HAP-1 (cell line): ENCODE data around the gene CERS4.
A peak's percentile ranks its signal among the peaks of the same experiment; 100 is the strongest.
"Not testable (repeated sequence)": the region's sequence is repeated elsewhere in the genome, so short reads cannot be mapped to it uniquely, and the experiment has no call there.

Source experiments
- DNase-seq, 2 experiments: peaks; one replicate each; pipeline ENCODE4 v3.0.0-alpha.2; 2016 to 2020; ENCODE audit warnings: low spot score in 2 of 2
- H3K27me3 ChIP-seq: fragments of 250-450 bp; sonication (Bioruptor Pico); 2 replicates; pipeline ENCODE4 v1.5.1; 2020; ENCODE audit warnings: low read depth, mild to moderate bottlenecking, moderate library complexity
- H3K36me3 ChIP-seq: fragments of 250-450 bp; sonication (Bioruptor Pico); replicated peaks from 2 replicates; pipeline ENCODE4 v1.5.1; 2020; ENCODE audit warnings: mild to moderate bottlenecking
- H3K4me1 ChIP-seq: fragments of 250-450 bp; sonication (Bioruptor Pico); 2 replicates; pipeline ENCODE4 v1.5.1; 2020; ENCODE audit warnings: mild to moderate bottlenecking
- H3K4me3 ChIP-seq: fragments of 250-450 bp; sonication (Bioruptor Pico); 2 replicates; pipeline ENCODE4 v1.5.1; 2020; ENCODE audit warnings: mild to moderate bottlenecking, moderate library complexity
- H3K9me3 ChIP-seq: fragments of 250-450 bp; sonication (Bioruptor Pico); 2 replicates; pipeline ENCODE4 v1.5.1; 2020; ENCODE audit warnings: mild to moderate bottlenecking, moderate library complexity
- in situ Hi-C: fragments of 300-500 bp; cut with MboI; formaldehyde crosslinking; loops from 3 replicates; pipeline ENCODE4 v1.14.3; 2020; ENCODE audit warnings: low sequenced_read_pairs, inconsistent platforms, mixed read lengths

Gene CERS4

DNA sequence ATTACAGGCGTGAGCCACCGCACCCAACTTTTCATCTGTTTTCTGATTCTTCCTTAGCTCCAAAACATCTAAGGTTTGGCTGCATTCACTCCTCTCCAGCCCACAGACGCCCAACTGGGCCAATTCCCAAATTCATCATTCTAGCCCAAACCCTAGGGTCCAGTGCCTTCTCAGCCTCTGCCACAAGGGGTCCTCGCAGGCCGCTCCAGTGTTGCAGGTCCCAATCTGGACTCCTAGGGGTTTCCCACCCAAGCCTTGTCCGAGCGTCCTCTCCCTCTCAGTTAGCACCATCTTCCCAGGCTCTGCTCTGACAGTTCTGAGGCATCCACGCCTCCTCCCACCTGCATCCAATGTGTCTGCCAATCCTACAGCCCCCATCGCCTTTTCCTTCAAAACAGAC, 82.2 kb downstream of the CERS4 start:
- H3K4me3 ChIP-seq, H3K9me3 ChIP-seq, H3K4me1 ChIP-seq, H3K27me3 ChIP-seq, in situ Hi-C loops, DNase-seq, H3K36me3 ChIP-seq: not testable (repeated sequence)

GRCh38 chr19:8302357-8302691, 93.2 kb downstream of the CERS4 start:
- H3K36me3 ChIP-seq = no peaks in the 10 kb centered on the region
- H3K27me3 ChIP-seq = no peaks in the 10 kb centered on the region
- peak in 1 of 2 experiments; percentile 7 for DNase-seq
- no peaks in the 10 kb centered on the region for H3K9me3 ChIP-seq
- H3K4me3 ChIP-seq = no peak overlapping the region
- in situ Hi-C loops = no loop called here
- no peaks in the 10 kb centered on the region; the same call in 1 of the 2 replicates for H3K4me1 ChIP-seq

- in situ Hi-C loops = no loop called here
- H3K27me3 ChIP-seq = no peaks in the 10 kb centered on the region
These were observed 93.6 kb downstream of the CERS4 start for GRCh38 chr19:8302734-8303133.

DNA sequence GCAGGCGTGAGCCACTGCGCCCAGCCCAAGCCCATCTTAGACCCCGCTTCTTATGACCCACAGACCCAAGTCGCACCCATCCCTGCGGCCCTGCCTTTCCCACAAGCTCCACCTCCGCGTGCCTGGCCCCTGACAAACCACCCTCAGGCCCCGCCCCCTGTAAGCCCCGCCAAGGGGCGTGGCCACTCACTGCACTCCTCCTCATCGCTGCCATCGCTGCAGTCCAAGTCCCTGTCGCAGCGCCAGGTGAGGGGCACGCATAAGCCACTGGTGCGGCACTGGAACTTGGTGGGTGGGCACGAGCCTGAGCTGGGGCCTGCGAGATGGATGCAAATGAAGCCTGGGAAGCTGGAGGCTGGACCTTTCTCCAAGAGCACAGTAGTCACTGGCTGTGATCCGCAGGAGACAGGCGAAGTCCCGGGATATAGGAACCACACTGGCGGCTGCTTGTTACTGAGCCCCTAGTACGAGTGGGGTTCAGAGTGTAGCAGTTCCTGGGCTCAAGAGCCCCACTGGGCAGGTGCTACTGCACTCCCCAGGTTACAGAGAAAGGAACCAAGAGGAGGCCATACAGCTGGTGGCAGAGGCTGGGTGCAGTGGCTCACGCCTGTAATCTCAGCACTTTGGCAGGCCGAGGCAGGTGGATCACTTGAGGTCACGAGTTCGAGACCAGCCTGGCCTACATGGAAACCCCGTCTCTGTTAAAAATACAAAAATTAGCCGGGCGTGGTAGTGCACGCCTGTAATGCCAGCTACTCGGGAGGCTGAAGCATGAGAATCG, 95.9 kb downstream of the CERS4 start:
- in situ Hi-C loops = no loop called here
- no peaks in the 10 kb centered on the region for H3K27me3 ChIP-seq
- no peaks in the 10 kb centered on the region; the same call in 1 of the 2 replicates for H3K4me1 ChIP-seq
- no peak overlapping the region for H3K4me3 ChIP-seq
- H3K36me3 ChIP-seq = peaks cover 21% of the 10 kb centered on the region
- H3K9me3 ChIP-seq = no peaks in the 10 kb centered on the region
- DNase-seq = peak; percentile 59 to 87

More at GRCh38 chr19:8302734-8303133, 93.6 kb downstream of the CERS4 start:
- Histone ChIP-seq H3K4me1 (no peaks in the 10 kb centered on the region; the same call in 1 of the 2 replicates), H3K9me3 (no peaks in the 10 kb centered on the region), H3K4me3 (no peak overlapping the region), H3K36me3 (peaks cover under 1% of the 10 kb centered on the region)
- peak in 1 of 2 experiments; percentile 6 for DNase-seq

DNA sequence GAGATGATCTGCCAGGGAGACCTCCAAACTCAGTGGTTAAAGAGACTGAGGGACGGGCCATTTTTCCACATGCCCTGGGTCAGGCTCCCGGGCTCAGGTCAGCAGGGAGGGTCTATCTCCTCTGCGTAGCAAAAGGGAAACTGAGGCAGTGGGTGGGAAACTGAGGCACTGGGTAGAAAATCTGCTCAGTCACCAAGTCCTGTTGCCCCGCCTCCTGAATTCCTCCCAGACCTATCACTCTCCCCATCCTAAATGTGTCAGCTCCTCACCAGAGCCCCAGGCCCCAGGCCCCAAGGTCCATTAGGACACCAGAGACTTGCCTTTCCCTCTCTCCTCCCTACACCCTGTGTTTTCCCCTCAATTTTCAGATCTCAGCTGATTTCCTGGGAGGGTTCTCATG, 96.6 kb downstream of the CERS4 start:
- H3K36me3 ChIP-seq = peaks cover 29% of the 10 kb centered on the region
- H3K4me1 ChIP-seq = no peaks in the 10 kb centered on the region; the same call in 1 of the 2 replicates
- H3K27me3 ChIP-seq = no peaks in the 10 kb centered on the region
- no peak overlapping the region for H3K4me3 ChIP-seq
- in situ Hi-C loops = no loop called here
- DNase-seq = peak in 1 of 2 experiments; percentile 9
- no peaks in the 10 kb centered on the region for H3K9me3 ChIP-seq

DNA sequence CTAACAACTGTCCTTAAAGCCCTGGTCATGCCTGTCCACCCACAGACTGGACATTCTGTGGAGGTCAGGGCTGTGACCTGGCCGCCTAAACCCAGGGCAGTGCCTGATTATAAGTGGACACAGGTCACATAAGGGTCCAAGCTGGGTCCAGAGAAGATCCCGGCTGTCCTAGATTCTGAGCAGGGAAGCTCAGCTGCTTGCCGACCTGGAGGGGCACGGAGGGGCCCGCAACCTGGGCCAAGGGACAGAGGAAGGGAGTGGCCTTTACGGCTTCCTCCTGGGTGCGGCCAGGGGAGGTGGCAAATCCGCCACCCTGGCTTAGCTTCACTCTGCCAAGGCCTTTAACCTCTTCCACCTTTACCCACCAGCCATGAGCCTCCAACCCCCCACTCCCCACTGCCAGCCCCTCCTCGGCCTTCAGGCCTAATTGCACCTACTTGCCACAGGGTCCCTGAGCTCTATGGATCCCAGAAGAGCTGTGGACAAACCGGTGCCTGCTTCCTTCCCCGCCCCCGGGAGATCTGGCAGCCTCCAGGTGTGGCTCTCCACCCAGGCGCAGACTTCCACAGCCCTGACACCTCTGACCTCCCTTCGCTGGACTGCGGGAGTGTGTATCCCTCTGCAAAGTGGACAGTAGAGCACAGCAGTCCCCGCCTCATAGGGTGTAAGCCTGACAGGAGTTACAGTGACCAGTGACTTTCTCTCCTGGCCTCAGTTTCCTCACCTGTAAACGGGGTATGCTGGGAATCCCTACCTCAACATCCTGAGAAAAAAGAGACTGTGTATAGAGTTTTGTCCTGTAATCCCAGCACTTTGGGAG, 97.3 kb downstream of the CERS4 start:
- H3K4me3 ChIP-seq = no peak overlapping the region

DNA sequence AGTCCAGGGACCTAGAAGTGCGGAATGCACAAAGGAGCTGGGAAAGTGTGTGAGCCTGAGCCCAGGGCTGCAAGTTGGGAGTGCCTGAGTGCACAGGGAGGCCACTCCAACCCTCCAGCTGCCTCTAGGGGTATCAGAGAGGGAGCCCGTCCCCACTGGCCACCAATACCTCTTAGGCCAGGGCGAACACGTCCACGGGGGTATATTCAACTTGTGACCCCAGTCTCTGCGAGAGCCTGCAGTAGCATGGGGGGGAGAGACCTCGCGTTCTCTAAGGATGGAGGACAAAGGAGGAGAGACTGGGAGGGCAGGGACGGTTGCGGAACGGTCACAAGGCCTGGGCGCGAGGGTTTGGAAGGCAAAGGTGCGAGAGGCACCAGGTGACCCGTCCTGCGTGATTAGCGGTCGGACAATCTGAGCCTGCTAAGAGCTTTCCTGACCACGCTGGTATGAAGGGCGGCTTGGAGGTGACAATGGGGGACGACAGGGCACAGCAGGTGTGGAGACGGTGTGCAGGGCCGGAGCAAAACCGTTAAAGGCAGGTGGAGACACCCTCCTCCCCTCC, 98.3 kb downstream of the CERS4 start:
- Histone ChIP-seq H3K27me3 (no peaks in the 10 kb centered on the region), H3K4me3 (no peak overlapping the region), H3K9me3 (no peaks in the 10 kb centered on the region), H3K36me3 (peaks cover 46% of the 10 kb centered on the region), H3K4me1 (no peaks in the 10 kb centered on the region; the same call in 1 of the 2 replicates)
- in situ Hi-C loops = no loop called here
- DNase-seq = peak in 1 of 2 experiments; percentile 10

More for the DNA sequence above, 97.3 kb downstream of the CERS4 start:
- no peaks in the 10 kb centered on the region for H3K27me3 ChIP-seq
- no peaks in the 10 kb centered on the region for H3K9me3 ChIP-seq
- peaks cover 36% of the 10 kb centered on the region for H3K36me3 ChIP-seq
- no peaks in the 10 kb centered on the region; the same call in 1 of the 2 replicates for H3K4me1 ChIP-seq
- DNase-seq = peak in 1 of 2 experiments; percentile 8
- in situ Hi-C loops = no loop called here

GRCh38 chr19:8307965-8308866, 99.0 kb downstream of the CERS4 start, which contains the start of gene CD320:
Gene CD320, minus strand, starts transcription at chr19:8308358. Its CDS starts 68 bp downstream, at chr19:8308290.
- Histone ChIP-seq H3K27me3 (no peaks in the 10 kb centered on the region), H3K4me3 (no peak within 1 kb of the TSS), H3K36me3 (peaks cover 47% of the 10 kb centered on the region), H3K9me3 (no peaks in the 10 kb centered on the region), H3K4me1 (no peaks in the 10 kb centered on the region; the same call in 1 of the 2 replicates)
- peak in 1 of 2 experiments; percentile 6 for DNase-seq
- in situ Hi-C loops = no loop called here

- Histone ChIP-seq H3K36me3 (peaks cover 53% of the 10 kb centered on the region), H3K4me3 (no peak overlapping the region)
- in situ Hi-C loops = no loop called here
These were observed 99.7 kb downstream of the CERS4 start for GRCh38 chr19:8308891-8309291.

GRCh38 chr19:8310342-8311055, 101.3 kb downstream of the CERS4 start:
- peaks cover 69% of the 10 kb centered on the region for H3K36me3 ChIP-seq
- peak in 1 of 2 experiments; percentile 5 for DNase-seq
- no peaks in the 10 kb centered on the region for H3K27me3 ChIP-seq
- no peaks in the 10 kb centered on the region for H3K4me1 ChIP-seq
- H3K4me3 ChIP-seq = no peak overlapping the region
- no peaks in the 10 kb centered on the region for H3K9me3 ChIP-seq
- in situ Hi-C loops = no loop called here

More at GRCh38 chr19:8308891-8309291, 99.7 kb downstream of the CERS4 start:
- H3K9me3 ChIP-seq = no peaks in the 10 kb centered on the region
- H3K4me1 ChIP-seq = no peaks in the 10 kb centered on the region; the same call in 1 of the 2 replicates
- DNase-seq = peak in 1 of 2 experiments; percentile 6
- no peaks in the 10 kb centered on the region for H3K27me3 ChIP-seq

DNA sequence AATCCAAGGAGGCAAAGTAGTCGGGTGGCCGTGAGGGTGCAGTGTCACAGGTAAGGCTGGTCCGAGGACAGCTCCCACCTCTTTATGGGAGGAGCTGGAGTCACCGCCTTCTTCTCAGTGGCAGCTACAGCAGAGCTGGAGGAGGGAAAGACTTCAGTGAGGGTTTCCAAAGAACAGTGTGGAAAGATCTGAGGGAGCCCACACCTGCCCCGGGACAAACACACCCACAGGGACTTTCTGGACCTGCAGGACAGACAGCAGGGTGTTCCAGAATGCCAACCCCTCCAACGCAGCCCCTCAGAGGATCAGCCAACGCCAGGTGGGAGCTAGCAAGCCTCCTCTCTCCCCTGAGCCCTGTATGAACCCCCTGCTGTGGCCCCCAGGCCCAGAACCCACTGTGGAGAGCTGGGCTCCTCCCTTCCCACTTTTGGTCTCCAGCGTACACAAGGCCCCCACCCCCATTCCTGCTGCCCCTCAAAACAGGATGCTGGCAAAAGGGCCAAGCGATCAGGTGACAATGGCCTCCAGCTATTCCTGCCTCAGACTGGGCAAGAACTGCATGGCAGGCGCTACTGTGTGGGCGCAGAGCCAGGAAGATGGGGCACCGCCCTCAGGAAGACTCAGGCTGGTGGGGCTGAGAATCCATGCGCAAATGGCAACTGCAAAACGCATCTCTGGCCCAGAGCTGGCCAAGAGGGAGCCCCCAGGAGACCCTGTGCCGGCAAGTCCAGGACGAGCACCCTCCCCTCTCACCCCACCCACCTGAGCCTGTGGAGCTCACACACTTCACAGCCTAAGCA, 102.5 kb downstream of the CERS4 start:
- Histone ChIP-seq H3K9me3 (no peaks in the 10 kb centered on the region), H3K4me3 (no peak overlapping the region), H3K4me1 (no peaks in the 10 kb centered on the region), H3K27me3 (no peaks in the 10 kb centered on the region), H3K36me3 (peaks cover 80% of the 10 kb centered on the region)
- in situ Hi-C loops = no loop called here
- peak in 1 of 2 experiments; percentile 7 for DNase-seq
